Gastroesophageal sphincter (tissue), 4 donors: ENCODE results near the gene CRTC3. TPM values are rescaled to one million over a fixed set of nuclear protein-coding genes. Genes with fewer than 3 reads are reported as not detected.
"Not testable (repeated sequence)": the region's sequence is repeated elsewhere in the genome, so short reads cannot be mapped to it uniquely, and the experiment has no call there.

Experiments used
- ATAC-seq: fragments of 150-250 bp; one replicate; pipeline ENCODE4 v1.9.1; 2016; ENCODE audit warnings: mild to moderate bottlenecking, moderate library complexity
- H3K27ac ChIP-seq, 4 donors: fragments of 200-600 bp; sonication (generic) in 3 of 4; 1 replicate in 3 of 4; 2 replicates in 1 of 4; pipeline ENCODE4 v1.5.1; 2016 to 2019
- H3K27me3 ChIP-seq: fragments of 200-600 bp; sonication (generic); one replicate; pipeline ENCODE4 v1.5.1; 2019
- H3K36me3 ChIP-seq, 2 donors: fragments of 200-600 bp; sonication (generic); one replicate each; pipeline ENCODE4 v1.5.1; 2019; ENCODE audit warnings: control low read depth in 1 of 2
- H3K4me1 ChIP-seq, 3 donors: fragments of 200-600 bp; sonication (generic); 1 replicate in 2 of 3; 2 replicates in 1 of 3; pipeline ENCODE4 v1.5.1; 2016 to 2019; ENCODE audit warnings: control low read depth in 2 of 3
- H3K4me3 ChIP-seq, 2 donors: fragments of 200-600 bp; sonication (generic); one replicate each; pipeline ENCODE4 v1.5.1; 2019; ENCODE audit warnings: mild to moderate bottlenecking in 1 of 2, moderate library complexity in 1 of 2
- H3K9me3 ChIP-seq, 3 donors: fragments of 200-600 bp; sonication (generic); one replicate each; pipeline ENCODE4 v1.5.1; 2017 to 2019; ENCODE audit warnings: control low read depth in 2 of 3
- CTCF ChIP-seq, 4 experiments: fragments of 200-600 bp in 2 of 4; fragments of 450-650 bp in 2 of 4; sonication (generic) in 1 of 4; IDR thresholded peaks; one replicate each; pipeline ENCODE4 v1.5.1; 2017 to 2019; ENCODE audit warnings: antibody characterized with exemption in 4 of 4, mild to moderate bottlenecking in 2 of 4, moderate library complexity in 2 of 4
- EP300 ChIP-seq: sonication (generic); formaldehyde crosslinking; IDR thresholded peaks from one replicate; pipeline ENCODE4 v1.6.1; 2017; ENCODE audit warnings: antibody characterized with exemption, mild to moderate bottlenecking
- POLR2A ChIP-seq, 2 donors: fragments of 450-650 bp; IDR thresholded peaks; one replicate each; pipeline ENCODE4 v1.6.1; 2017; ENCODE audit warnings: antibody characterized with exemption in 2 of 2, mild to moderate bottlenecking in 2 of 2, moderate library complexity in 1 of 2
- POLR2AphosphoS5 ChIP-seq: sonication (generic); formaldehyde crosslinking; IDR thresholded peaks from one replicate; pipeline ENCODE4 v1.6.1; 2017; ENCODE audit warnings: antibody characterized with exemption
- WGBS, 2 donors: methylation state at CpG; one replicate each; pipeline ENCODE4 v1.1.5; 2018; ENCODE audit warnings: low coverage in 1 of 2; 5-methylcytosine and 5-hydroxymethylcytosine counted together
- total RNA-seq, 4 donors: library from RNA; depleted of rRNA; stranded (reverse); fragments of >200 nt; gene quantifications; one replicate each; pipeline ENCODE4 v1.1.0, GENCODE V29; 2016

The CRTC3 gene
- total RNA-seq, 4 donors from 2014 or later: 44.5 to 68.6 (median 65.6) TPM

GRCh38 chr15:90685591-90686434, 156.1 kb downstream of the CRTC3 start:
- H3K4me1 ChIP-seq: peaks cover 0 to 7% (median 4%) of the 10 kb centered on the region in 3 donors
- no peaks in the 10 kb centered on the region for H3K9me3 ChIP-seq
- TF ChIP-seq POLR2AphosphoS5 (no peak), CTCF (IDR thresholded peaks at IDR 0.05) (no peak), EP300 (no peak), POLR2A (IDR thresholded peaks at IDR 0.05) (no peak)
- H3K27ac ChIP-seq: no peak overlapping the region
- 81 to 86% methylated on average over 9 to 10 of the region's 11 CpGs for WGBS, 2 donors
- H3K27me3 ChIP-seq: no peaks in the 10 kb centered on the region
- no peak for ATAC-seq
- no peak overlapping the region for H3K4me3 ChIP-seq
- no peaks in the 10 kb centered on the region for H3K36me3 ChIP-seq

GRCh38 chr15:90686435-90687218, 156.9 kb downstream of the CRTC3 start:
- WGBS, 2 donors: 50 to 69% methylated on average over 2 to 3 of the region's 3 CpGs
- no peak for TF ChIP-seq EP300
- TF ChIP-seq POLR2AphosphoS5: no peak
- TF ChIP-seq POLR2A (IDR thresholded peaks at IDR 0.05): no peak
- TF ChIP-seq CTCF (IDR thresholded peaks at IDR 0.05): no peak
- H3K36me3 ChIP-seq: no peaks in the 10 kb centered on the region
- no peaks in the 10 kb centered on the region for H3K9me3 ChIP-seq
- no peaks in the 10 kb centered on the region for H3K4me1 ChIP-seq
- no peak overlapping the region for H3K27ac ChIP-seq
- no peaks in the 10 kb centered on the region for H3K27me3 ChIP-seq
- no peak overlapping the region for H3K4me3 ChIP-seq
- no peak for ATAC-seq

- not testable (repeated sequence) for H3K36me3 ChIP-seq, H3K27ac ChIP-seq, H3K27me3 ChIP-seq, H3K4me3 ChIP-seq, ATAC-seq, H3K9me3 ChIP-seq, H3K4me1 ChIP-seq
- WGBS, 2 donors: 95 to 97% methylated on average over 4 to 5 of the region's 6 CpGs
Observed at GRCh38 chr15:90689326-90689961, 159.7 kb downstream of the CRTC3 start.

GRCh38 chr15:90690585-90690984, 160.9 kb downstream of the CRTC3 start:
- H3K27ac ChIP-seq: no peak overlapping the region
- no peaks in the 10 kb centered on the region for H3K9me3 ChIP-seq
- TF ChIP-seq POLR2AphosphoS5 (no peak), EP300 (no peak), POLR2A (IDR thresholded peaks at IDR 0.05) (no peak), CTCF (IDR thresholded peaks at IDR 0.05) (no peak)
- no peaks in the 10 kb centered on the region for H3K27me3 ChIP-seq
- no peaks in the 10 kb centered on the region for H3K4me1 ChIP-seq
- H3K36me3 ChIP-seq: no peaks in the 10 kb centered on the region
- H3K4me3 ChIP-seq: no peak overlapping the region
- ATAC-seq: no peak
- WGBS, 2 donors: 6 to 29% methylated on average over 2 of the region's 2 CpGs

GRCh38 chr15:90691369-90691768, 161.6 kb downstream of the CRTC3 start:
- no peaks in the 10 kb centered on the region for H3K27me3 ChIP-seq
- no peaks in the 10 kb centered on the region for H3K9me3 ChIP-seq
- H3K4me3 ChIP-seq: no peak overlapping the region
- H3K36me3 ChIP-seq: no peaks in the 10 kb centered on the region
- WGBS, 2 donors: 85 to 94% methylated on average over 3 to 4 of the region's 4 CpGs
- no peak for ATAC-seq
- no peak for TF ChIP-seq POLR2A (IDR thresholded peaks at IDR 0.05)
- TF ChIP-seq CTCF (IDR thresholded peaks at IDR 0.05): no peak
- TF ChIP-seq POLR2AphosphoS5: no peak
- TF ChIP-seq EP300: no peak
- no peaks in the 10 kb centered on the region for H3K4me1 ChIP-seq
- no peak overlapping the region for H3K27ac ChIP-seq
